NCI-H748 treated with DMSO at 0.1 percent for 48 hours (cell line): Measurements from ENCODE around the gene IQSEC1.

Experiments used
- DNase-seq: peaks from one replicate; lab custom pipeline; 2025; lab: John Stamatoyannopoulos, UW

Gene IQSEC1

DNA sequence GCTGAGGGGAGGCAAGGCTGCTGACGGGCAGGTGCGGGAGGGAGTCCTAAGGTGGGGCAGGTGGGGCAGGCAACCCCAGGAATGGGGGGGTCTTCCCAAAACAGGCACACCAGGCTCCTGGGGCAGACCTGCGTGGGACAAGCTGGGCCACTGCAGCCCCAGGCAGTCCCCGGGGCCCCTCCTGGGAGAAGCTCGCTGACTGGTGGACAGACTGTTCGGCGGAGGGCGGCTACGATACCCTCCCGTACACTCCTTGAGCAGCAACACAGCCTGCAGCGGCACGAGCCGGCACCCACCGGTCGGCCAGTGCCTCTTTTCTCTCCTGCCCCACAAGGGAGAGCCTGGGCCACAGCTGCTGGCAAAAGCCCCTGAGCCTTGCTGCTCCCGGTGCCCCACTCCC is 165.9 kb downstream of the IQSEC1 start:
- no peak for DNase-seq

DNA sequence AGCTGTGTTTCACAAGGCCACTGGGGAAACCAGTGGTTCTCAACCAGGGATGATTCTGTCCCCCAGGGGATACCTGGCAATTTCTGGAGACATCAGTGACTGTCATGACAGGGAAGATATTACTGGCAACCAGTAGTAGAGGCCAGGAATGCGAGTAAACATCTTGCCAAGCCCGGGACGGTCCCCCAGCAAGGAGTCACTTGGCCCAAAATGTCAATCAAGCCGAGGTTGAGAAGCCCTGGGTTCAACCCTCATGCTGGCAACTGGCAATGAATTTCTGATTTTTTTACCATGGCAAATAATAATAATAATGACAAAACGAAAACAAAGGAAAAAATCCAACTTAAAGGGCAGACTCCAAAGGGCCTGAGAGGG is 166.3 kb downstream of the IQSEC1 start:
- DNase-seq = no peak

DNA sequence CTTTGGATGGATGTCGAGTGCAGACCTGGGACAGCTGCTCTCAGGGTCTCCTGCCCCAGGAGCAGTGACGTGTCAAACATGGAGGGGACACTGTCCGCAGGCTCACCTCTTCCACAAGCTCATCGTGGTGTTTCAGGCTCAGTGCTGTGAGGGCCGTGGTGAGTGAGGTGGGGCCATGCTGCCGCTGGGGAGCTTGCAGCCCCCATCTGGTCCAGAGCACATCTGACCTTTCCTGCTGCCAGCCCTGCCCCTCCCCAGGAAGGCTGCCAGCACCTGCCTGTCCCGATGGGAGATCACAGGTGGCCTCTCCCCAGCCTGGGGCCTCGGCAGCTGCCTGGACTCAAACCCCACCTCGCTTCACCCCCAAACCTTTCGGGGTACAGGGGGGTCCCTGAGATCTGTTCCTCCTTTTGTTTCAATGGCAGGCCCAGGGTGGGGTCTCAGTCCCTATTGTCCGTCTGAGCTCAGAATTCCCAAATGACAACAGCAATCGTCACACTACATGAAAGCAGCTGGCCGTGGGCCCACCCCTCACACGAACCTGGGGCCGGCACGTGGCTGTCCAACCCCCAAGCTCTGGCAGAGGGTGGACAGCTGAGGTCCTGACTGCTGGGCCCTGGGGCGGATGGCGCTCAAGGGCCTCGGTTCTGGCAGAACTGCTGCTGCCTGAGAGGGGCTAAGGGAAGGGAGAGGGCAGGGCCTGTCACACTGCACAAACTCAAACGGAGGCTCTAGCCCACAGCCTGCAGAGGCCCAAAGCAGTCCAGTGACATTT is 166.9 kb downstream of the IQSEC1 start:
- no peak for DNase-seq

DNA sequence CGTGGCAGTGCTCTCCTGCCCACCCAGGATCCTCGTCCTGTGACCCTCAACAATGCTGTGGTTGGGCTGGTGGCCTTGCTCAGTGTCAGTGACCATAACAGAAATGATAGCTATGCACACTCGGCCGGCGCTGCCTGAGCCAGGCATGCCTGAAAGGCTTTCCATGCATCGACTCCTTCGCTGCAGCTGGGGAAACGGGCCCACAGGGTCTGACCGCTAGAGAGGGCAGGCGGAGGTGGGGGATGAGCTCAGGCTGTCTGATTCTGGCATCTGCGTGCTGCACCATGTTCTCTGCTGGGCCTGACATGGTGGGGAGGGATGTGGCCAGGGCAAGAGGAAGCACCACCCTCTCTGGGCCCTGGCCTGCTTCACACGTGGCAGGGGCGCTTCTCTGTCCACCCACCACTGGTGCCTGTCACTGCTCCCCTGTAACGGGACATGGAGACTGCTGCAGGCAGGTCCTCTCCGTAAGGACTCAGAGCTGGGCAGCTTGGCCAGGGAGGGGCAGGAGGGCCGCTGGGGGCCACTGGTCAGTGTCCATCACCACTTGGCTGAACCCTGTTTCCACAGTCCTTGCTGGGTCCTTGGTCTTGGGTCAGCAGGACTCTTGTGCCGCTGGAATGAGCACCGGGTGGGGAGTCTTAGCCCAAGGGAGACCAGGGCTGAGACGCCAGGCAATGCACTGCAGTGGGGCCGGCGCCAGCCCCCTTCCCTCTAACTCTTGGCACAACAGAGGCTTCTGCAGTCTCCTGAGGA is 167.7 kb downstream of the IQSEC1 start:
- no peak for DNase-seq

DNA sequence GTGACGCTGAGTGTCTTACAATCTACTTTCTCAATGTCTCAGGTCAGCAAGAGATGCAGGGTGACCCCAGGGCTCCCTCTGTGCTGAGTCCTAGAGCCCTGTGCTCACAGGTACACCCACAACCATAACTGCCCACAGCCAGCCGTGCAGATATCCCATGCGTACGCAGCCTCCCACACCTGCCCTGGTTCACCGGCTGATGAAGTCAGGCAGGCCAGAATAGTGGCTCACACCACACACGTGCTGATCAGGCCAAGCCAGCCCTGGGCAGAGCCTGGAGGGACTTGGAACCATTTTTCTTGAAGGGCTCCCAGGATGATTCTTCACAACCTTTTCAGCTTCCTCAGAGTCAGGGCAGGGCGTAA is 168.3 kb downstream of the IQSEC1 start:
- no peak for DNase-seq

DNA sequence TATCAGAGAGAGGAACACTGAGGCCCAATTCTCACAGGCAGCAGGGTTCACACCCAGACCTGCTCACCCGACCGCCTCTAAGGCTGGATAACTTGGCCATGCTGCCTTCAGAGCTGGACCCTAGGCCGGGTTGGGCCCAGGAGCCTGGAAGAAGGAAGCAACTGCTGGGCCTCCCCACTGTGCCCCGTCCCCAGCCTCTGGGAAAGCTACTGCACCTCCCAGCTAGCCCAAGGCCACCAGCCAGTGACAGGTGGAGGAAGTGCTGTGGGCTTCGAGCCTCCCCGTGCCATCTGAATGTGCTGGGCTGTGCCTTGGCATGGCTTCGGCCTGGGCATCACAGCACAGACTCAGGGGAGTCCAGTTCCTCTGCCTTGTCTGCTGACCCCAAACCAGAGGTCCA is 169.3 kb downstream of the IQSEC1 start:
- DNase-seq = no peak

DNA sequence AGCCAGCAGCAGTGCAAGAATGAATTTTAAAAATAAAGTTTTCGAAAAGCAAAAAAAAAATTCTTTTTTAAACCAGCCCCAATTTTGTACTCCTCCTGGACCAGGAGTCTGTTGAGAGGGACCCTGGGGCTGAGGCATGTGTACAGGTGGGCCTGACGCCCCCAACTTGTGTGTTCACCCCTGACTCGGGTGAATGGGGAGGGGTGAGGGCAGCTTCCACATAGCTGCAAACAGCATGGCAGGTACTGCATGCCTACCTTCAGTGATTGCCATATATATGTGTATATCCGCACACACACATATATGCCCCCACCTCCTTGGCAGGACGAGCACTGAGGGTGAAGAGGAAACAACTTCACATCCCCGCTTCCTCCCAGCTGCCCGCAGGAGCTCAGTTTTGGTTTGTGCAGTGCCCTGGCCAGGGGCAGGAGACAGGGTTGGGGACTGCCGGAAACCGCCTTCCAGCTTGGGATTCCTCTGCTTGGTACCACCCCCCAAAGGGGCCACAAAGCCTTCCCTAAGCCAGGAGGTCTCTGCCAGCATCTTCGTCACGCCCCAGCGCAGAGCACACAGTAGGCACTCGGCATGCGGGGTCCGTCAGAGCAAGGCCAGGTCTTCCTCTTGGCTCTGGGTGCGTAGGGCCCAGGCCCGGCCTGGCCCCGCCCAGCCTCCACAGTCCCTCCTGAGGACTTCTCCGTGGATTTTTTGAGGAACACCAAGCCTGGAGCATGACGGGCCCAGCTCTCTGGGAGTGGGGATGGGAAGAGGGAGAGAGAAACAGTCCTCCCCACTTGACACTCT is 170.0 kb downstream of the IQSEC1 start:
- no peak for DNase-seq

DNA sequence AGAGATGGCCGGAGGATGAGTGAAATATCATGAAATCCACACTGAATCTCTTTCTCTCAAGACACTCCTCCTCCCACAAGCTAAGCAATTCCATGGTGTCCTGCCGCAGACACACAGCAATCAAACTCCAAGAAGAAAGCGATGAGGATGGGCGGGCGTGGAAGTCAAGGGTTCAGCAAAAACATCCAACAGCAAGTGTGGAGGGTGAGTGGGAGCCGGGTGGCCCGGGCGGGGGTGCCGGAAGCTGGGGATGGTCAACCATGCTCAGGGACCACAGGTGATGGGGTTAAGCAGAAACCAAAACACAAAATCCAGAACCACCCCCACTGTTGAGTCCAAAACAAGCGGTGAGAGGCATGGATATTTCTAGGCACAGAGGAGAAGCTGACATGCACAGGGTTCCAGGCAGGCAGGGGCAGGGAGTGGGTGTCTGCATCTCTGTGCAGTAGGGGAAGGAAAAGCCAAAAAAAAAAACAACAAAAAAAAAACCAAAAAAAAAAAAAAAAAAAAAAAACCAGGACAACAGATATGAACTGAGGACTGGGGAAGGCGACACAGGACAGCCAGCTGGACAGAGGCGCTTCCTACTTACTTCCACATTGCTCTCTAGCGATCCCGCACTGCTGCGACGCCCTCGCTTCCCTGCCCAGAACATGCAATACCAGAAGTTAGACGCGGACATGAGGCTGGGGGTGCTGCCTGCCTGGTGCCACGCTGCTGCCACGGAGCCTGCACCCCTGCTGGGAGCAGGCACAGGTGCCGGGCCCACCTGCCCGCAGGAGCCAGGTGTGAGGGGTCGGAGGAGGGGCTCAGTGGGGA is 170.8 kb downstream of the IQSEC1 start:
- no peak for DNase-seq

DNA sequence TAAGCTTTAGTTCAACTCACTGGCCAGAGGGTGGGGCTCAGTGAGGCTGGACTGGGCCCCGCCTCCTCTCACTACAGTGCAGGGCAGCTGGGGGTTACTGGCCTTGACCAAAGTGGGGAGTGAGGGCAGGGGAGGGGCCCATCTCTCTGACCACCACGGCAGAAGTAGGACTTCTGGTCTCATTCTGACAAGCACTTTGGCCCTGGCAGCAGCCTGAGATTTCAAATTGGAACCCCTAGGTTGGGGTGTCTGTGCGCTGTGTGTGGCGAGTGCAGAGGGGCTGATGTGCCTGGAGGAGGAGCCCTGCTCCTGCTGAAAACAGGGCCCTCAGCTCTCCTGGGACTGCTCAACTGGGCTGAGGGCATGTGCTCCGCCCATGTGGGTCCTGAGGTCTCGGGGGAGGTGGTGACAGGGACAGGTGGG is 171.6 kb downstream of the IQSEC1 start:
- no peak for DNase-seq

DNA sequence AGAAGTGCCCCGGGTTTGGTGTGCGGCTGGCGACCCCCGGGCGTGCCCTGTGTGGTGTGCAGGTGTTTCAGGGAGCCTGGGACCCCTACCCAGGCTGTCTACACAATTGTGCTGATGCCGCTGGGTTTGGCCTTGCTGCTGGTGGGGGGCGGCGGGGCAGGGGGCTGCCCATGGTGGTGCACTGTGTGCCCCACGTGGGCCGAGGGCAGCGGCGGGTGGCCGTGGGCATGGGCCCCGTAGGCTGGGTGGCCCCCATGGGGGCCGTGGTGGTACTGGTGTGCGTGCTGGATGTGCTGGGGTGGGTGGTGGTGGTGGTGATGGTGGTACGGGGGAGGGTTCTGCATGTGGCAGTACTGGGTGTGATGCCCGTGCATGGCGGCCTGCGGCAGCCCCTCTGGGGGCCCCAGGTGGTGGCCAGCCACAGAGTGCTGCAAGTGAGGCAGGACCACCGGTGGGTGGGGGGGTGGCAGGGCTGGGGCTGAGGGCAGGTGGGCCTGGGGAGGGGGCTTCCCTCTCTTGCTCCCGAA is 172.3 kb downstream of the IQSEC1 start:
- DNase-seq = no peak

DNA sequence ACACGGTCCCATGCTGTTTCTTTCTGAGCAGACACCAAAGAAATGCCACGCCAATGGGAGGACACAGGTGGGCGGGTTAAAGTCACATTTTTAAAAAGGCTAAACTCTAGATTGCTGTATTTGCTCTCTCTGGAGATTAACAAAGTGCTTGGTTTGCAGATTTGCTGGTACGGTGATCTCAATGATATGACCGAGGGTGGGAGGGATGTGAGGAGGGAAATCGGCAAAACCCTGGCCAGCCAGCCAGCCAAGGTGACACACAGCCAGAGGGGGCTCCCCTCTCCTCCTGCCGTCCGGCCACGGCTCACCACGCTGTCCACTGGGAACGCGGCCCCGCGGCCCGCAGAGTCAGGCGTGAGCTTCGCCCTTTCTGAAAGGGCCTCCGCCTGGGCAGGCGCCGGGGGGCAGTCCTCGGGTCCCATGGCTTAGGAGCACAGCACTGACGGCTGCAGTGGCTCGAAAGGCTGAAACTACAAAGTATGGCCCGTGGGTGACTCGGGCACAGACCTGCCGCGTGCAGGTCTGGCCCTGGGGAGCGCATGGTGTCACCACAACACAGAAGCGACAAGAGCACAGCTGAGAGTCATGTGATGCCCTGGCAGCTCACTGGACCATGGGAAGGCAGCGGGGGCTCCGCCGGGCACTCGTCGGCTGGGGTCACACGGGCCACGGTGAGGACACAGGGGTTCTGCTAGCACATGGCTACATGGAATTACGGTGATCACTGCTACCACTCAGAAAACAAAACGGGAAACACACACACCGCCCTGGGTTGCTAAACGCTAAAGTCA is 174.1 kb downstream of the IQSEC1 start:
- no peak for DNase-seq

DNA sequence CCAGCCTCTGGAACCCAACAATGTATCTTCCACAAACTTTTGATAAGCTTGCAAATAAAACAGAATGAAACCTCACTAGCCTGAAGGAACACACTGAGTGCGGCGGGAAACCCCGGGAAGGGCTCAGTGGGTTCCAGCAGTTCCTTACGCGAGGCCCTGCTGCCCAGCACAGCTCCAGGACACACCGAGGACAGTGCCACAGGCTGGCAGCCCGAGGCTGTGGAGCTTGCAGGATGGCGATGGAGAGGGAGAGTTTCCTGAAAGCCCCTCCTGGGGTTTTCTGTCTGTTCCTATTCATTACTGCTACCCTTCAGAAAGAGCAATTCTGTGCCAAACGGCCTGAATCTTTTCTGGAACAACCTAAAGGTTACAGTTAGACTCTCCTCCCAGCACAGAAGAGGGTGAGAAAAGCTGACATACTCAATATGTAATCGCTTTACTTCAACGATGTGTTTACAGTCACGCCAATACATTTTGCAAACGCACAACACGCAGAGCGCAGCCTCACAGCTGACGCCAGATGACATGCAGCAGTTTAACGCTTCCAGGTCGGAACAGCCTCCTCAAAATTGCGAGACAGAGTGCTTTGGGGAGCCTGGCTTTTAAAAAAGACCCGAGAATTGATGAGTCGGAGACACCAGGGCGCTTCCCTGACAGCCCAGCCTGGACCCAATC is 174.8 kb downstream of the IQSEC1 start:
- DNase-seq = no peak

DNA sequence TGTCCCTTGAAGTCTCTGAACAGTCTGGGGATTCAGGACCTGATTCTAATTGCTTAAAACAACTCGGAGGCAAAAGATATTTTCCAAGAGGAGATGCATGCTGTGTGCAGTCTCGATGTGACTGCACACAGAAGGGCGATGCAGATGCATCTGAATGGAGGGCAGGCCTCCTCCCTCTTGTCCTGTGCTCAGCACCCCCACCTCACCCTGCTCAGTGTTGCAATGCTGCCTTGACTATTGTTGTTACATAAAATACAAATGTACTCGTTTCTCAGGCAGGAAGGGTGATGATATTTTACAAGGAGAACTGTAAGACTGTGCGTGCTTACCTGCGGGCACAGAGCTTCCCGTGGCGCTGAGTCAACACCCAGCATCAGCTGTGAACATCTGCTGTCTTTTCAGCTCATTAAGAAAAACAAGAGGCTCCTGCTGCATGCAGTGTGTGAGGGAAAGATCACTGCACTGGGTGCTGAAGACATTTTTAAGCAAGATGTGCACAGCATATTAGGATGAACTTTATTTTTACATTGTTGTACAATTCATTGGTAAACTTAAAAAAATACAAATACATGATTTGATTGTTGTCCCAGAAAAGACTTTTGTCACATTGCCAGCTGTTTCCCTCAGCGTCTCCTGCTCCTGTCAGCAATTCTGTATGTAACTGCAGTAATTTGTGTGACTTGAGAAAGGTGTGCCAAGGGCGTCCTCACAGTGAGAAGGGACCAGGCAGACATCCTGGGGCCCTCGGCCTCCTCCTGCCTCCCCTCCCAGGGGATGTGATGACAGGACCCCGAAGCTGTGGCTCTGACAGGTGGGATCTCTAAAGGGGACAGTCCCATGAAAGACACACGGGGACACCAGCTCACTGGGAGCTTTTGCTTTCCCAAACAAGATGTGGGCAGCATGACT is 175.6 kb downstream of the IQSEC1 start:
- DNase-seq = no peak

DNA sequence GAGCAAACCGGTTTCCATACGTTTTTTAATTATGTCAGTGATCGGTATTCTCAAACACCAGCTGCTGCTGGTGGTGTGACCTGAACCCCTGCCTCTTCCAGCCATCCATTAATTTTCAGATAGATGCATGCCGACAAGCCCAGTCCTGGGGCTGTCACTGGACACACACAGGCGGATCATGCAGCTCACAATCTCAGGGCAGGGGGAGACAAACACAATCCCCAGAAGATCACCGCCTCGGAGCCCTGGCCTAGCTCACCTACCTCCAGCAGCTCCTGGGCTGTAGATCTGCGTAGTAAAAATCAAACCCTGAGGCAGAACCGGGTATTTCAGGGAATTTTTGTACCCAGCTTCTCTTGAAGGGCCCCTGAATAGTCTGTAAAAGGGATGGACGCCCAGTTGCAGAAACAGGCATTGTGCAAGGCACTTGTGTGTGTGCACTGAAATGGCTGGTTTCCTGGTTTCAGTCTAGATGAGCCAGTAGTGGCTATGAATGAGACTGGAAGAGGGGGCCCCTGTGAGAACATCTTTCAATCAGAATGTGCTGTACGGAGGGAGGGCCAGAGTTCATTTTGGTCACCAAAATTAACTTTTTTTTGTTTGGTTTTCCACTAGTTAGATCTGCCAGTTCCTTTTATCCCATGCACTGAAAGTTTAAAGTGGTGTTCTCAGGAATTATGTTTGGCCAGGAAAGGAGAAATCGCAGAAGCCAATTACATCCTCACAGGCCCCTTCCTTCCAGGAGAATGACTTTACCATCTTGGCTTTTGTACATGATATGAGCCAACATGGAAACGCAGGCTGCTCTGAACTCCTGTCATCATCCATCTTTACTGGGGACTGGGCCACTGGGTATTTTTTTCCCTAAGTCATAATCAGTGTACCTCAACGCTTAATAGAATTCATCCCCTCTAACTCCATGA is 176.9 kb downstream of the IQSEC1 start:
- DNase-seq = no peak

DNA sequence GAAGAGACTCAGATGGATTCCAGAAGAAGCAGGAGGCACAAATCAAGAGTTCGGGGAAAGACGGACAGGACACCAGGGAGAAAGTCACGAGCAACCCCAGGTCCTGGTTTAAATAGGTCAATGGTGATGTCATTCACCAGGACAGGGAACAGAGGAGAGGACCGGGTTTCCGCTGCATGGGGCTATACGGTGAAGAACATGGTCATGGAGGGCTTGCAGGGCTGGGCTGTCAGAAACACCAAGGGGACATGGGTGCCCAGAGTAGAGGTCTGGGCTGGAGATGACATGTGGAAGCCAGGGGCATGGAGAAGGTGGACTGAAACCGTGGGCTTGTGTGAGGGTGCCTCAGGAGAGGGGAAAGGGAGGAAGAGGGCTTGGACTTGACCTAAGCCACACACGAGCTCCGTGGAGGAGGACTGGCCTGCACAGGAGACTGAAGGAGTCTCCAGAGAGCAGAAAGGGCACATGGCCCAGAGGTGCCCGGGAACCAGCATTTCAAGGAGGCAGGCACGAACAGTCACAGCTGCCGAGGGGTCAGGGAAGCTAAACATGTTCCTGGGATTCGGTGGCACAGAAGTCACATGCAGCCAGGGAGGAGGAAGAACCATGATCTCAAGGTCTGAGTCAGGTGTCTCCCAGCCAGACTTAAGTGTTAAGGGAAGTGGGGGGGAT is 177.7 kb downstream of the IQSEC1 start:
- DNase-seq = no peak

DNA sequence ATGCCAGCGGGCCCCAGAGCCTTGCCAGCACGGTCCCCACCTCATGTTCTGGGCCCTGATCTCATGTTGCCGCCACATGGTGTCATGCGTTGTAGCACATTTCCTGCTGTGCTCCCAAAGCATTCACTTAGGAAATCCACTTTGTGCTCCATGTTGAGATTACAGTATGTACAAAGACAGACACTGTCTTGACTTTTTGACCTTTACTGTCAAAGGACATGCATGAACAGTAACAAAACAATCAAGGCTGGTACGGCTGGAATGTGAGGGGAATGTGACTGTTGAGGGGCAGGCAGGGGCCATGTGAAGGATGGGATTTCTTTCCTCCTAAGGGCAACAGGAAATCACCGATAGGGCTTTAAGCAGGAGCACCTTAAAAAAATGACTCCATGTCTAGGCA is 178.6 kb downstream of the IQSEC1 start:
- no peak for DNase-seq

DNA sequence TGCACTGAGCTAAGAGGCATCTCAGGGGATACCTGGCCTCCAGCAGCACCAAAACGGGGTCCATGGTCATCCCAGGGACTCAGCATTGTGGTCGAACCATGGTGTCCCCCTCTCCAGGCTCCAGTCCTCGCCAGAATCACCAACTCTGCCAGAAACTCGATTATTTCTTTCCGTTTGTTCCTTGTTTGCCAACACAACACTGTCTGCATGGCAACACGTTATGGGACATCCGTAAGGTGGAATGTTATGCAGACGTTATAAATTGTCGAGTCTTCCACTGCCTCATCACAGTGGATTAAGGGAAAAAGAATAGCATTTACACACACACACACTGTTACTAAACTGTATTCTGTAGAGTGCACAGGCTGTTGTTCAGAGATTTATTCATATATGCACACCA is 179.4 kb downstream of the IQSEC1 start:
- no peak for DNase-seq

DNA sequence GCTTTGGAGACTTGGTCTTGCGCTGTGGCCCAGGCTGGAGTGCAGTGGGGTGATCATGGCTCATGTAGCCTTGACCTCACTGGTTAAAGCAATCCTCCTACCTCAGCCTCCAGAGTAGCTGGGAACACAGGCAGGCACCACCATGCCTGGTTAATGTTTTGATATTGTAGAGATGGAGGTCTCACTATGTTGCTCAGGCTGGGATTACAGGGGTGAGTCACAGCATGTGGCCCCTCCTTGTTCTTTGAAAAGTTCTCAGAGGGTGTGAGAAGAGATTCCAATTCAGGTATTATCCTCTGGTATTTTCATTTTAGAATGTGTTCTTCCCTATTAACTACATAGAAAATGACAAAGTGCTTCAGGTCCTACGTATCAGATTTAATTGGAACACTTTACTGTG is 180.0 kb downstream of the IQSEC1 start:
- DNase-seq = no peak
